Neural cell (in vitro differentiated cells): Measurements from ENCODE around the gene ARHGDIG. TPM values are rescaled to one million over a fixed set of nuclear protein-coding genes. Genes with fewer than 3 reads are reported as not detected.

Source experiments
- H2AFZ ChIP-seq: fragments of 200-600, 300-800 bp; sonication (generic), shearing (Covaris generic); 2 replicates; pipeline ENCODE4 v1.6.0; 2014; ENCODE audit warnings: low read depth, mild to moderate bottlenecking, antibody characterized with exemption, low read length, moderate library complexity
- H3F3A ChIP-seq: fragments of 200-600 bp; shearing (Covaris generic); 2 replicates; pipeline ENCODE4 v1.6.1; 2016; ENCODE audit warnings: mild to moderate bottlenecking, moderate library complexity, mixed read lengths, antibody characterized with exemption, low read length; ENCODE audit not compliant: insufficient read depth, poor library complexity, severe bottlenecking
- H3K27ac ChIP-seq: fragments of 200-600, 300-800 bp; sonication (generic), shearing (Covaris generic); 2 replicates; pipeline ENCODE4 v1.5.1; 2014; ENCODE audit warnings: mild to moderate bottlenecking, low read length, moderate library complexity
- H3K27me3 ChIP-seq: fragments of 300-800, 200-600 bp; sonication (generic), shearing (Covaris generic); 2 replicates; pipeline ENCODE4 v1.6.0; 2014; ENCODE audit warnings: mild to moderate bottlenecking, low read depth, low read length, moderate library complexity; ENCODE audit not compliant: insufficient read depth
- H3K36me3 ChIP-seq: fragments of 300-800, 200-600 bp; sonication (generic), shearing (Covaris generic); 2 replicates; pipeline ENCODE4 v1.5.1; 2014; ENCODE audit warnings: mild to moderate bottlenecking, antibody characterized with exemption, low read length, moderate library complexity; ENCODE audit not compliant: insufficient read depth
- H3K4me2 ChIP-seq: fragments of 300-800, 200-600 bp; sonication (generic), shearing (Covaris generic); 2 replicates; pipeline ENCODE4 v1.6.0; 2014; ENCODE audit warnings: mild to moderate bottlenecking, low read length
- H3K4me3 ChIP-seq: fragments of 300-800, 200-600 bp; sonication (generic), shearing (Covaris generic); 2 replicates; pipeline ENCODE4 v1.5.1; 2014; ENCODE audit warnings: mild to moderate bottlenecking, low read length, moderate library complexity
- H3K79me2 ChIP-seq: fragments of 200-600 bp; shearing (Covaris generic); replicated peaks from 2 replicates; pipeline ENCODE4 v1.6.0; 2014; ENCODE audit warnings: mild to moderate bottlenecking, low read length, moderate library complexity; ENCODE audit not compliant: insufficient read depth
- H3K9ac ChIP-seq: fragments of 300-800, 200-600 bp; sonication (generic), shearing (Covaris generic); 2 replicates; pipeline ENCODE4 v1.6.1; 2016; ENCODE audit warnings: mild to moderate bottlenecking, low read length, mixed read lengths
- H3K9me2 ChIP-seq: fragments of 200-600 bp; shearing (Covaris generic); 2 replicates; pipeline ENCODE4 v1.6.1; 2016; ENCODE audit warnings: mild to moderate bottlenecking, low read length, mixed read lengths; ENCODE audit not compliant: insufficient read depth
- H3K9me3 ChIP-seq: fragments of 200-600, 300-800 bp; sonication (generic), shearing (Covaris generic); 2 replicates; pipeline ENCODE4 v1.6.1; 2016; ENCODE audit warnings: mild to moderate bottlenecking, mixed run types, low read length, moderate library complexity, mixed read lengths
- H4K20me1 ChIP-seq: fragments of 200-600 bp; shearing (Covaris generic); 2 replicates; pipeline ENCODE4 v1.6.1; 2016; ENCODE audit warnings: mild to moderate bottlenecking, mixed run types; ENCODE audit not compliant: insufficient read depth
- CTCF ChIP-seq: fragments of 450-650 bp; IDR thresholded peaks from 2 replicates; pipeline ENCODE4 v1.5.1; 2014; ENCODE audit warnings: antibody characterized with exemption, mild to moderate bottlenecking, moderate library complexity; ENCODE audit not compliant: poor library complexity, severe bottlenecking
- EP300 ChIP-seq: fragments of 450-650 bp; conservative IDR thresholded peaks from 2 replicates; pipeline ENCODE4 v1.6.1; 2014; ENCODE audit warnings: antibody characterized with exemption, mild to moderate bottlenecking, moderate library complexity; ENCODE audit not compliant: poor library complexity, severe bottlenecking
- EZH2 ChIP-seq: fragments of 200-600, 300-800 bp; shearing (Covaris generic), sonication (generic); IDR thresholded peaks from 2 replicates; pipeline ENCODE4 v1.6.1; 2014; ENCODE audit warnings: antibody characterized with exemption, low read length, borderline replicate concordance, mild to moderate bottlenecking; ENCODE audit not compliant: insufficient read depth, poor library complexity, severe bottlenecking
- MXI1 ChIP-seq: fragments of 450-650 bp; conservative IDR thresholded peaks from 2 replicates; pipeline ENCODE4 v1.6.1; 2014; ENCODE audit warnings: antibody characterized with exemption, mild to moderate bottlenecking; ENCODE audit not compliant: poor library complexity, severe bottlenecking
- POLR2AphosphoS5 ChIP-seq: IDR thresholded peaks from 2 replicates; pipeline ENCODE4 v1.6.1; 2012
- RAD21 ChIP-seq: fragments of 450-650 bp; conservative IDR thresholded peaks from 2 replicates; pipeline ENCODE4 v1.6.1; 2014; ENCODE audit warnings: antibody characterized with exemption, mild to moderate bottlenecking, moderate library complexity
- SMC3 ChIP-seq: fragments of 450-650 bp; conservative IDR thresholded peaks from 2 replicates; pipeline ENCODE4 v1.6.1; 2014; ENCODE audit warnings: antibody characterized with exemption, mild to moderate bottlenecking, moderate library complexity; ENCODE audit not compliant: poor library complexity
- TAF1 ChIP-seq: IDR thresholded peaks from 2 replicates; pipeline ENCODE4 v1.6.1; 2012; ENCODE audit warnings: low read depth
- polyA plus RNA-seq: library from polyadenylated mRNA; depleted of rRNA; stranded (reverse); fragments of >200 nt; gene quantifications from 2 replicates; pipeline ENCODE4 v1.2.3, GENCODE V29; 2014
- TF ChIP-seq, protein P1 (sequence below): IDR thresholded peaks from 2 replicates; pipeline ENCODE4 v1.6.1; 2012; ENCODE audit warnings: borderline replicate concordance

ARHGDIG gene
- polyA plus RNA-seq, 1 donor from 2014 or later, result 176 TPM

DNA sequence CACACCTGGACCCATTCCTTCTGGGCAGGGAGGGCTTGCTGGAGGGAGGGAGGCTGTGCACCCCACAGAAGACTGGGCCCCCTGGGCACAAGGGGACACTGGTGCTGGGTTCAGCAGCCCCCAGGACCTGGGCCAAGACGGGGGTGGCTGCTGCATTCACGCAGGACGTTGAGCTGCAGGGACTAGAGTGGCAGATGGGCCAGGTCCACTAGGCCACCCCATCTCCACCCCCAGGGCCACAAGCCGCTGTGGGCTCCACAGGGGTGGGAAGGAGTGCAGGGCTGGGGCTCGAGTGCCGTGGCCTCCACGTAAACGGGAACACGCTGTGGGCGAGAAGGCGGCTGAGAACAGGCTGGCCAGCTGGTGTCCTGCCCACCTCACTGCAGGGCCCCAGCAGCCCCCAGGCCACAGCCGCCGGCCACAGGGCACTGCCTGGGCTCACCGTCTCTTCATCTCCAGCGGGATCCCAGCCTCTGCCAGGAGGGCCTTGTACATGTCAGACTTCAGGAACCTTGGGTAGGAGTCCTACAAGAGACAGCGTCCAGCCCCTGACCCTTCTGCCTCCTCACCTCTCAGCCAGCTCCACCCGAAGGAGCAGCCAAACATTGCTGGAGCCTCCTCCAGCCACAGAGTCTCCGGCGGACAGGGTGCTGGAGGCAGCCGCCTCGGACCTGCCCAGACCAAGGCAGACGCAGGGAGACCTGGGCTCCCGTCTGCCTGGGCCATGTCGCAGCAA lies 11.2 kb upstream of the ARHGDIG start:
- no peak overlapping the region for H2AFZ ChIP-seq
- no peaks in the 10 kb centered on the region for H3K9me2 ChIP-seq
- no peak overlapping the region for H3K27ac ChIP-seq
- no peaks in the 10 kb centered on the region for H4K20me1 ChIP-seq
- H3K36me3 ChIP-seq, result no peaks in the 10 kb centered on the region
- no peak overlapping the region for H3K4me2 ChIP-seq
- TF ChIP-seq TAF1 (no peak), RAD21 (no peak), CTCF (no peak), EP300 (no peak), POLR2AphosphoS5 (no peak), EZH2 (no peak), SMC3 (no peak)
- peaks cover 1% of the 10 kb centered on the region for H3K27me3 ChIP-seq
- H3K9me3 ChIP-seq, result no peaks in the 10 kb centered on the region
- H3F3A ChIP-seq, result no peaks in the 10 kb centered on the region
- no peak overlapping the region for H3K9ac ChIP-seq
- no peaks in the 10 kb centered on the region for H3K79me2 ChIP-seq
- no peak overlapping the region for H3K4me3 ChIP-seq

- no peak overlapping the region for H3K4me3 ChIP-seq
- H3K36me3 ChIP-seq, result no peaks in the 10 kb centered on the region
- H3K27me3 ChIP-seq, result peaks cover 13% of the 10 kb centered on the region
- H3K79me2 ChIP-seq, result no peaks in the 10 kb centered on the region
- H3K9me3 ChIP-seq, result no peaks in the 10 kb centered on the region
- no peak overlapping the region for H3K9ac ChIP-seq
- H3F3A ChIP-seq, result no peaks in the 10 kb centered on the region
- no peaks in the 10 kb centered on the region for H4K20me1 ChIP-seq
- no peak overlapping the region for H2AFZ ChIP-seq
- no peaks in the 10 kb centered on the region for H3K9me2 ChIP-seq
- TF ChIP-seq, protein P1, sequence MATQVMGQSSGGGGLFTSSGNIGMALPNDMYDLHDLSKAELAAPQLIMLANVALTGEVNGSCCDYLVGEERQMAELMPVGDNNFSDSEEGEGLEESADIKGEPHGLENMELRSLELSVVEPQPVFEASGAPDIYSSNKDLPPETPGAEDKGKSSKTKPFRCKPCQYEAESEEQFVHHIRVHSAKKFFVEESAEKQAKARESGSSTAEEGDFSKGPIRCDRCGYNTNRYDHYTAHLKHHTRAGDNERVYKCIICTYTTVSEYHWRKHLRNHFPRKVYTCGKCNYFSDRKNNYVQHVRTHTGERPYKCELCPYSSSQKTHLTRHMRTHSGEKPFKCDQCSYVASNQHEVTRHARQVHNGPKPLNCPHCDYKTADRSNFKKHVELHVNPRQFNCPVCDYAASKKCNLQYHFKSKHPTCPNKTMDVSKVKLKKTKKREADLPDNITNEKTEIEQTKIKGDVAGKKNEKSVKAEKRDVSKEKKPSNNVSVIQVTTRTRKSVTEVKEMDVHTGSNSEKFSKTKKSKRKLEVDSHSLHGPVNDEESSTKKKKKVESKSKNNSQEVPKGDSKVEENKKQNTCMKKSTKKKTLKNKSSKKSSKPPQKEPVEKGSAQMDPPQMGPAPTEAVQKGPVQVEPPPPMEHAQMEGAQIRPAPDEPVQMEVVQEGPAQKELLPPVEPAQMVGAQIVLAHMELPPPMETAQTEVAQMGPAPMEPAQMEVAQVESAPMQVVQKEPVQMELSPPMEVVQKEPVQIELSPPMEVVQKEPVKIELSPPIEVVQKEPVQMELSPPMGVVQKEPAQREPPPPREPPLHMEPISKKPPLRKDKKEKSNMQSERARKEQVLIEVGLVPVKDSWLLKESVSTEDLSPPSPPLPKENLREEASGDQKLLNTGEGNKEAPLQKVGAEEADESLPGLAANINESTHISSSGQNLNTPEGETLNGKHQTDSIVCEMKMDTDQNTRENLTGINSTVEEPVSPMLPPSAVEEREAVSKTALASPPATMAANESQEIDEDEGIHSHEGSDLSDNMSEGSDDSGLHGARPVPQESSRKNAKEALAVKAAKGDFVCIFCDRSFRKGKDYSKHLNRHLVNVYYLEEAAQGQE, result no peak
- no peak for TF ChIP-seq POLR2AphosphoS5
- no peak for TF ChIP-seq TAF1
- TF ChIP-seq RAD21, result no peak
- no peak for TF ChIP-seq EZH2
- TF ChIP-seq EP300, result no peak
- no peak for TF ChIP-seq MXI1
- TF ChIP-seq SMC3, result no peak
- TF ChIP-seq CTCF, result no peak
- H3K4me2 ChIP-seq, result no peak overlapping the region
- H3K27ac ChIP-seq, result no peak overlapping the region
Observed at GRCh38 chr16:270381-271255, 9.8 kb upstream of the ARHGDIG start.
